Thymus (tissue), 14 donors: ENCODE data around the gene PCDH11X. TPM values are rescaled to one million over a fixed set of nuclear protein-coding genes. Genes with fewer than 3 reads are reported as not detected.
"Not testable (repeated sequence)": the region's sequence is repeated elsewhere in the genome, so short reads cannot be mapped to it uniquely, and the experiment has no call there.

Experiments
- DNase-seq, 9 donors: peaks; one replicate each; pipeline ENCODE4 v3.0.0-alpha.2; 2013; ENCODE audit warnings: low spot score in 9 of 9, low read depth in 6 of 9, missing footprints in 1 of 9
- H3K27ac ChIP-seq, 2 donors: one replicate each; pipeline ENCODE4 v1.5.1; 2013; ENCODE audit warnings: control low read depth in 1 of 2, low read depth in 1 of 2, low read length in 1 of 2, mild to moderate bottlenecking in 1 of 2, moderate library complexity in 1 of 2
- H3K27me3 ChIP-seq, 2 donors: one replicate each; pipeline ENCODE4 v1.5.1; 2013; ENCODE audit warnings: low read length in 1 of 2; ENCODE audit not compliant: control insufficient read depth in 2 of 2, insufficient read depth in 1 of 2
- H3K36me3 ChIP-seq, 2 donors: one replicate each; pipeline ENCODE4 v1.5.1; 2013; ENCODE audit warnings: low read length in 1 of 2, mild to moderate bottlenecking in 1 of 2, moderate library complexity in 1 of 2; ENCODE audit not compliant: control insufficient read depth in 2 of 2, insufficient read depth in 2 of 2
- H3K4me1 ChIP-seq, 2 donors: one replicate each; pipeline ENCODE4 v1.5.1; 2013; ENCODE audit warnings: low read length in 2 of 2; ENCODE audit not compliant: control insufficient read depth in 2 of 2, insufficient read depth in 2 of 2
- H3K4me3 ChIP-seq, 2 donors: one replicate each; pipeline ENCODE4 v1.5.1; 2013; ENCODE audit warnings: low read length in 2 of 2, control low read depth in 1 of 2, mild to moderate bottlenecking in 1 of 2
- H3K9me3 ChIP-seq, 2 donors: one replicate each; pipeline ENCODE4 v1.5.1; 2013; ENCODE audit warnings: low read length in 1 of 2, mild to moderate bottlenecking in 1 of 2; ENCODE audit not compliant: control insufficient read depth in 2 of 2, insufficient read depth in 1 of 2
- WGBS: extraction: QIAGEN DNeasy Blood & Tissue Kit; methylation state at CpG from one replicate; pipeline ENCODE4 v1.1.7; 2013; 5-methylcytosine and 5-hydroxymethylcytosine counted together
- long read RNA-seq, 10 donors: transcript quantifications; one replicate each; lab custom pipeline, GENCODE V29; 2026
- polyA plus RNA-seq: library from polyadenylated mRNA; stranded (reverse); fragments of 200-250 nt; gene quantifications from one replicate; pipeline ENCODE4 v1.2.3, GENCODE V29; 2013
- total RNA-seq: library from RNA; stranded (reverse); fragments of 120-200 nt; gene quantifications from one replicate; pipeline ENCODE4 v1.2.4, GENCODE V29; 2013
- donor health status: healthy.

Gene PCDH11X
- total RNA-seq = 0.14 TPM
- polyA plus RNA-seq = 0.02 TPM
- long read RNA-seq, donor 1 = 0 reads
- long read RNA-seq, donor 2 = 0 reads
- long read RNA-seq, donor 3 = 0 reads
- long read RNA-seq, donor 4 = 0 reads
- long read RNA-seq, donor 5 = 0 reads
- long read RNA-seq, donor 6 = 0 reads
- long read RNA-seq, donor 7 = 0 reads
- long read RNA-seq, donor 8 = 0 reads
- long read RNA-seq, donor 9 = 0 reads
- long read RNA-seq, donor 10 = 0 reads

- not testable (repeated sequence) for H3K27ac ChIP-seq, H3K36me3 ChIP-seq, H3K4me1 ChIP-seq, DNase-seq, H3K9me3 ChIP-seq, H3K4me3 ChIP-seq
- 2% methylated on average over 13 of the region's 24 CpGs for WGBS
- H3K27me3 ChIP-seq = peaks cover 0 to 27% of the 10 kb centered on the region in 2 donors
Observed at GRCh38 chrX:91779135-91779534, at the start of gene PCDH11X. Gene PCDH11X (plus strand): TSS chrX:91779375. CDS start chrX:91835505, 56,130 bp downstream.

DNA sequence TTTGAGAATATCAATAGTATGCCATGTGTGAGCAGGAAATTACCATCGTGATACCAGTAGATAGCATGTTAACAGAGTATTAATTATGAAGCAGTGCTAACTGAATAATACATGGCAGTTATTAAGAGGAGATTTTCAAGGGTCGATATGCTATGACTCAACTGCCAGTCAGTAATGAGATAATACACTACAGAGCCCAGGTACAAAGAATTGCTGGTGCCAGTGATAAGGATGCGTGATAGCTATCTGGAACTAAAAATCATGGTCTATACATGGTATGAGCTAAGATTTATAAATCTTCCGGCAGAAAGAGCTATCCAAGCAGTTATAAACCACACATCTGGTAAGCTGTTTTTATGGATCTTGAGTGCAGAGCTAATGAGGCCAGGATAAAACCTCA is 31.7 kb upstream of the PCDH11X start:
- H3K4me3 ChIP-seq, H3K36me3 ChIP-seq, H3K27ac ChIP-seq, DNase-seq, H3K27me3 ChIP-seq, H3K4me1 ChIP-seq, H3K9me3 ChIP-seq: not testable (repeated sequence)
- WGBS = 78% methylated on average over 1 of the region's 4 CpGs

DNA sequence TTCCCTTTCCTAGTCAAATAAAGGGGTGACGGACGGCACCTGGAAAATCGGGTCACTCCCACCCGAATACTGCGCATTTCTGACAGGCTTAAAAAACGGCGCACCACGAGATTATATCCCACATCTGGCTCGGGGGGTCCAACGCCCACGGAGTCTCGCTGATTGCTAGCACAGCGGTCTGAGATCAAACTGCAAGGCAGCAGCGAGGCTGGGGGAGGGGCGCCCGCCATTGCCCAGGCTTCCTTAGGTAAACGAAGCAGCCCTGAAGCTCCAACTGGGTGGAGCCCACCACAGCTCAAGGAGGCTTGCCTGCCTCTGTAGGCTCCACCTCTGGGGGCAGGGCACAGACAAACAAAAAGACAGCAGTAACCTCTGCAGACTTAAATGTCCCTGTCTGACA is 26.2 kb upstream of the PCDH11X start:
- H3K27ac ChIP-seq, H3K4me3 ChIP-seq, H3K9me3 ChIP-seq, H3K36me3 ChIP-seq, DNase-seq, H3K27me3 ChIP-seq, H3K4me1 ChIP-seq: not testable (repeated sequence)
- 95% methylated on average over 17 of the region's 17 CpGs for WGBS

- DNase-seq, H3K27me3 ChIP-seq, H3K36me3 ChIP-seq, H3K4me1 ChIP-seq, H3K4me3 ChIP-seq, H3K9me3 ChIP-seq, H3K27ac ChIP-seq: not testable (repeated sequence)
- 32% methylated on average over 4 of the region's 9 CpGs for WGBS
Observed at GRCh38 chrX:91770619-91771488, 8.3 kb upstream of the PCDH11X start.

DNA sequence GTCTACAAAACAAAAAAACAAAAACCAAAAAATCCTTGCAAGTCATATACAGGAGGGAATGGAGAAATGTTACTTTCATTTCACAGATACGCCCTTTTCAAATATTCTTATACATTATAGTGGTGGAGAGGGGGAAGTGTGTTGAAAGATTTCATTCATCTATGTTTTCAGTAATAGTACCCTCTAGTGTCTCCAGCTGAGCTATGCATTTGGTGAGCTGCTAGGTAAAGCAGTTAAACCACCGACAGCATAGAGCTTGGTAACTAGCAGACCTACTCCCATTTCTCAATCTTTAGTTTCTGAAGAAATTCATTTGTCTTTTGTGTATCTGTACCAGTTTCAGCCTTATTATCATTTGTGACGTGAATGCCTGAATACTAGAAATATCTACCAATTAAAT is 5.2 kb upstream of the PCDH11X start:
- not testable (repeated sequence) for H3K9me3 ChIP-seq, H3K27ac ChIP-seq, H3K27me3 ChIP-seq, DNase-seq, H3K36me3 ChIP-seq, H3K4me1 ChIP-seq, H3K4me3 ChIP-seq
- 66% methylated on average over 3 of the region's 3 CpGs for WGBS

DNA sequence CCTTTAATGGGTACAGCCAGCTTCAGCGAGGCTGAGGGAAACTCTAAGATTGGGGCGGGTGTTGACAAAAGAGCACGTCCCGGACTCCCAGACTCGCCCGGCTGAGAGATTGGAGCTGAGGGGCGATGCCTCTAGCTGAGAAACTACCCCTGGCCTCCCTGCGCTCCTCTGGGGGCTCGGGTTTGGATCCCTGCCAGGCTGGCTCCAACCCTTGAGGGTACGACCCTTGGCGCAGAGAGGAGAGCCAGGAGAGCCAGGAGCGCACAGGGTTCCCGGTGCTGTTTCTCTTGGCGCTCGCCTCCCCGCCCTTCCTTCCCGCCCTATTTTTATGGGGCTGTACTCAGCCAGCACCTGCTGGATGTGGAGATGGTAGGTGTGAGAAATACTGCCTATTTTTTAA is 833 bp downstream of the PCDH11X start:
- peaks cover 0 to 27% of the 10 kb centered on the region in 2 donors for H3K27me3 ChIP-seq
- DNase-seq, H3K4me1 ChIP-seq, H3K27ac ChIP-seq, H3K4me3 ChIP-seq, H3K36me3 ChIP-seq, H3K9me3 ChIP-seq: not testable (repeated sequence)
- WGBS = 2% methylated on average over 17 of the region's 17 CpGs

GRCh38 chrX:91780698-91781097 is 1.5 kb downstream of the PCDH11X start:
- H3K4me1 ChIP-seq, H3K27ac ChIP-seq, H3K9me3 ChIP-seq, H3K36me3 ChIP-seq, H3K4me3 ChIP-seq, DNase-seq: not testable (repeated sequence)
- WGBS = 3% methylated on average over 23 of the region's 23 CpGs
- H3K27me3 ChIP-seq = peaks cover 0 to 27% of the 10 kb centered on the region in 2 donors

DNA sequence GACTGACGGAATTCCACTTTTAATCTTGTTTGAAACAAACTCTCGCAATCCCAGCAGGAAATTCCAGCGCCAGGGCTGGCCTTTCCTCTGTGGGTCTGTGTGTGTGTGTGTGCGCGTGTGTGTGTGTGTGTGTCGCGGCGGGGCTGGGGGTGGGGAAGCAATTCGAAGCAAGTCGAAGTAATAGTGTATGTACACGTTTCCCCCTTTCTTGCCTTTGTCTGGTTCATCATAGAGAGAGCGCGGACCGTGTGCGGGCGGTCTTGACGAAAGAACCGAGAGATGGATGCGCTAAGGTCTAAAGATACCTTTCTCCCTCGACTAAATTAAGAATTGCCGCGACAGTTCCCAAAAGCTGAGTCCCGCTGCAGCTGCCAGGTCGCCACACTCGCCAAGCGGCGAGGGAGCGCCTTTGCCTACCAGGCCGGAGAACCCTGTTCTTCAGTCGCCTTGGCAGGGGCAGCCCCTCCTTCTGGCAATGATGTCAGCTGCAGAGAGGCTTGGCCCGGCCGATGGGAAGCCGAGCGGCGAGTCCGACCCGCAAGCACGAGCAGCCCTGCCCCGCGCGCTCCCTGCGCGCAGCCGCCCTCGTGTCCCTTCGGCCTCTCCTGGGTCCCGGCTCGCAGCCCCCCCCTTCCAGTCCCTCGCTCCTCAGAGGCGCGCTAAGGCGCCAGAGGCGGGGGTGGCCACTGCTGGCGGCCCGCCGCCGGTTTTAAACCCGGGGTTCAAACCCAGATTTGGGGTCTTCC is 2.6 kb downstream of the PCDH11X start:
- not testable (repeated sequence) for DNase-seq, H3K4me1 ChIP-seq, H3K27ac ChIP-seq, H3K36me3 ChIP-seq, H3K9me3 ChIP-seq, H3K4me3 ChIP-seq
- peaks cover 0 to 27% of the 10 kb centered on the region in 2 donors for H3K27me3 ChIP-seq
- WGBS = 5% methylated on average over 32 of the region's 58 CpGs

GRCh38 chrX:91782825-91783224 is 3.6 kb downstream of the PCDH11X start:
- peaks cover 0 to 27% of the 10 kb centered on the region in 2 donors for H3K27me3 ChIP-seq
- WGBS = 6% methylated on average over 6 of the region's 8 CpGs
- not testable (repeated sequence) for DNase-seq, H3K36me3 ChIP-seq, H3K9me3 ChIP-seq, H3K4me1 ChIP-seq, H3K27ac ChIP-seq, H3K4me3 ChIP-seq
